NCI-H2227 (cell line): ENCODE results near the gene PDCD1.
"Not testable (repeated sequence)": the region's sequence is repeated elsewhere in the genome, so short reads cannot be mapped to it uniquely, and the experiment has no call there.

Experiments used
- DNase-seq: peaks from one replicate; lab custom pipeline; 2025; ENCODE audit not compliant: unreplicated experiment; lab: John Stamatoyannopoulos, UW

PDCD1 gene

GRCh38 chr2:241879326-241879725, 20.6 kb upstream of the PDCD1 start:
- DNase-seq: no peak

DNA sequence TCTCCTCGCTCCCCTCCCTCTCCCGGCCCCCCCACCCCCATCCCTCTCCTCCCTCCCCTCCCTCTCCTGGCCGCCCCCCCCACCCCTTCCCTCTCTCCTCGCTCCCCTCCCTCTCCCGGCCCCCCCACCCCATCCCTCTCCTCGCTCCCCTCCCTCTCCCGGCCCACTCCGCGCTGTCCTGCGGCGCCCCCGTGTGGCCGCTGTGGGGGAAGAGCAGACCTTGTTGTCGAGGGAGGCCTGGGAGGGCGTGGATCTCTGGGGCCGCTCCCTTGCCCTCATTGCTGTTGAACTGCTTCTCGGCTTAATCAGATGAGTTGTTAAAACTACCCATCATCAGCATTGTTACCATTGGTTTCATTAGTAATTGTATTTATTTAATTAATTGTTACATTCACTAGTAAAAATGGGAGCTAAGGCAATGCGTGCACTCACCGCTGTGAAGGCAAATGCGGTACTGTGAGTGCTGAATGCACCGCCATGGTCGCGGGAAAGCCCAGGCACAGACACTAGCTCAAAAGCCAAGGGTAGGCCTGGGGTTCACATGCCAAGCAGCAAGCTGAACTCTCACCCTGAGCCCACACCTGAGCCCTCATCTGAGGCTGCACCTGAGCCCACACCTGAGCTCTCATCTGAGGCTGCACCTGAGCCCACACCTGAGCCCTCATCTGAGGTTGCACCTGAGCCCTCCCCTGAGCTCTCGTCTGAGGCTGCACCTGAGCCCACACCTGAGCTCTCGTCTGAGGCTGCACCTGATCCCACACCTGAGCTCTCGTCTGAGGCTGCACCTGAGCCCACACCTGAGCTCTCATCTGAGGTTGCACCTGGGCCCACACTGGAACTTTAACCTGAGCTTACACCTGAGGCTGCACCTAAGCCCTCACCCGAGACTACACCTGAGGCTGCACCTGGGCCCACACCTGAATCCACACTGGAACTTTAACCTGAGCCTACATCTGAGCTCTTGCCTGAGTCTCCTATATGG, 19.6 kb upstream of the PDCD1 start:
- peak; percentile 91 for DNase-seq

- DNase-seq: no peak
These were observed 18.5 kb upstream of the PDCD1 start for GRCh38 chr2:241877197-241877685.

GRCh38 chr2:241876528-241877196, 18.0 kb upstream of the PDCD1 start:
- no peak for DNase-seq

- not testable (repeated sequence) for DNase-seq
These were observed 17.2 kb upstream of the PDCD1 start for GRCh38 chr2:241875754-241876527.

- DNase-seq: no peak
These were observed 15.7 kb upstream of the PDCD1 start for GRCh38 chr2:241874277-241874925.

DNA sequence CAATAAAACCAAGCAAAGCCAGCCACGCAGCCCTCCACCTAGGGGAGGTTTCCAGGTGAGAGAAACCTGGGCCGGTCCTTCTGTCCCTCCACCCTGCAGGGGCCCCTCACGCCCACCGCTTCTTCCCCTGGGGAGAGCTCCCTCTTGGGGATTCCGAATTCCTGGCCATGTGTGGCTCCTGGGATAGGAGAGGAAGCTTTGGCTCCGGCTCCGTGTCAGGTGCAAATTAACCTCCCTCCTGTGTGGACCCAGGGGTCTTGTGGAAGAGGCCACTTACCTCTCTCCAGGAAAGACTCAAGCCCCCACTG, 15.1 kb upstream of the PDCD1 start:
- no peak for DNase-seq

DNA sequence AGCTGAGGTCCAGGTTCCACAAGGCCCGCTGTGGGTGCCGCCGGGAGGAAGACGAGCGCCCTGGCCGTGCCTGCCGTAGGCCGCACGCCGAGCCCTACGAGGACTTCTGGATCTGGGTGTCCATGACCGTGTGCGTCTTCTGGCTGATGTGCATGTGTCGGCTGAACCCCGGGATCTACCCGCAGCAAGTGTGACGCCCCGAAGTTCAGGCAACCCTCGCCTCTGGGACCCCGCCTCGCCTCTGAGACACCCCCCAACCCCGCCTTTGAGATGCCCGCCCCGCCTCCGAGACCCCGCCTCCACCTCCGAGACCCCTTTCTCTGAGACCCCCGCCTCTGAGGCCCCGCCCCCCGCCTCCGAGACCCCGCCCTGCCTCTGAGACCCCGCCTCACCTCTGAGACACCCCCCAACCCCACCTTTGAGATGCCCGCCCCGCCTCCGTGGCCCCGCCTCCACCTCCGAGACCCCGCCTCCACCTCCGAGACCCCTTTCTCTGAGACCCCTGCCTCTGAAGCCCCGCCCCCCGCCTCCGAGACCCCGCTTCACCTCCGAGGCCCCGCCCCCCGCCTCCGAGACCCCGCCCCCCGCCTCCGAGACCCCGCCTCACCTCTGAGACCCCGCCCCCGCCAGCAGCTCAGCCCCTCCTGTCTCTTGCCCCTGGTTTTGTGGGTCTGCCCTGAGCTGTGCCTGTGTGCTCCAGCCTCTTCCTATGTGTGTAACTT, 14.5 kb upstream of the PDCD1 start:
- no peak for DNase-seq

DNA sequence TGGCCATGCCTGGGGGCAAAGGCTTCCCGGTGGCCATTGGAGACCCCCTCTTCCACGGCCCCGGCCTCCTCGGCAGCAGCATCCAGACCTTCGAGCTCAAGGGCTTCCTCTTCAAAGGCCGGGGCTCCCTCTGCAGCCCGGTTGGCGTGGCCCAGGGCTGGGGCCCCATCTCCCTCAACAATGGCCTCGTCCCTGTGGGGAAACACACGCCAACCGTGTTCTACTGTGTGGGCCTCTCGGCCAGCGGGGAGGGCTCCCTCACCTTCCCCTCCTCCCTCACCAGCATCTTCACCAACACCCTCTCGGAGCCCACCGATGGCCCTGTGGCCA, 13.6 kb upstream of the PDCD1 start:
- no peak for DNase-seq

GRCh38 chr2:241871538-241872312, 13.0 kb upstream of the PDCD1 start:
- no peak for DNase-seq

- no peak for DNase-seq
These were observed 12.2 kb upstream of the PDCD1 start for GRCh38 chr2:241870611-241871537.

- peak; percentile 15 for DNase-seq
These were observed 11.4 kb upstream of the PDCD1 start for GRCh38 chr2:241870081-241870541.

GRCh38 chr2:241869087-241869961, 10.6 kb upstream of the PDCD1 start, which contains the start of gene RTP5:
Gene RTP5 (plus strand): TSS chr2:241869729. CDS start chr2:241869757, 28 bp downstream.
- DNase-seq: peak; percentile 86

GRCh38 chr2:241868661-241869081, 10.0 kb upstream of the PDCD1 start:
- DNase-seq: no peak

DNA sequence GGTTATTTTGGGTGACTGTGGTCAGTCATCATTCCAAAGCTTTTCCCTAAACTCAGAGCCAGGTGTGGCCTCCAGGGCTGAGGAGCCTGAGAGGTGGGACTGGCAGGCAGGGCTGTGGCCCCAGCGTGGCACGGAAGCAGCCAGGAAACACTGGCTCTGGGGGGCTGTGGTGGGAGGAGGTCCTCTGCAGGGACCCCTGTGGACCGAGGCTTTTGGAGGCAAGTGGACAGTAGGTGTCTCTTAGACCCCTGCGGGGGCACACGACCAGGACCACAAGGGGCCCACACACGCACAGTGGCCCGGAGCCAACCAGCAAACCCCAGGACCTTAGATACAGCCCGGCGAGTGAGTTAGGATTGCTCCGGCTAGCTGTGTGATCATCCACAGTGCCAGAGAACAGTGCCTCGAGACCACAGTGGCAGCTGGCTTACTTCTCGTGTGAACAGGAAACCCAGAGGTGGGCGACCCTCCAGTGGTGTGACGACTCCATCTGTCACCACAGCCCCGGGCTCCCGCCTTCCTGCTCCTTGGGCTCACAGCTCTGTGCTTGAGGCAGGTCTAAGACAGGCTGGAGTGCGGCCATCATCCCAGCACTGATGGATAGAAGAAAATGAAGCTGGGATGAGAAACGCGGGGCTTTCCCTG, 9.2 kb upstream of the PDCD1 start:
- peak; percentile 35 for DNase-seq

- DNase-seq: no peak
These were observed 8.3 kb upstream of the PDCD1 start for GRCh38 chr2:241866790-241867645.
